RWPE2 (cell line): ENCODE results near the gene SEMA3F.

ENCODE experiments used
- ATAC-seq: fragments of 200-7000 bp; cut with Tn5 transposase; 3 replicates; pipeline ENCODE4 v1.9.1; 2021; ENCODE audit warnings: low read depth
- DNase-seq: peaks from one replicate; pipeline ENCODE4 v3.0.0-alpha.2; 2020; ENCODE audit warnings: low spot score
- H3K27ac ChIP-seq: fragments of 450-650 bp; 2 replicates; pipeline ENCODE4 v1.5.1; 2017; ENCODE audit warnings: mild to moderate bottlenecking; ENCODE audit not compliant: poor library complexity, severe bottlenecking
- H3K27me3 ChIP-seq: fragments of 250-450 bp; sonication (Bioruptor Pico); 2 replicates; pipeline ENCODE4 v1.5.1; 2021; ENCODE audit warnings: mild to moderate bottlenecking, moderate library complexity; ENCODE audit not compliant: insufficient read depth, poor library complexity, severe bottlenecking
- H3K36me3 ChIP-seq: fragments of 250-450 bp; sonication (Bioruptor Pico); 2 replicates; pipeline ENCODE4 v1.5.1; 2020; ENCODE audit warnings: low read depth, mild to moderate bottlenecking, moderate library complexity
- H3K4me1 ChIP-seq: fragments of 250-450 bp; sonication (Bioruptor Pico); 2 replicates; pipeline ENCODE4 v1.5.1; 2021; ENCODE audit warnings: mild to moderate bottlenecking, moderate library complexity; ENCODE audit not compliant: insufficient read depth, poor library complexity, severe bottlenecking
- H3K4me3 ChIP-seq: fragments of 250-450 bp; sonication (Bioruptor Pico); 2 replicates; pipeline ENCODE4 v1.5.1; 2021; ENCODE audit warnings: mild to moderate bottlenecking, moderate library complexity; ENCODE audit not compliant: severe bottlenecking
- H3K9me3 ChIP-seq: fragments of 250-450 bp; sonication (Bioruptor Pico); 2 replicates; pipeline ENCODE4 v1.5.1; 2021; ENCODE audit warnings: mild to moderate bottlenecking, moderate library complexity; ENCODE audit not compliant: severe bottlenecking
- TF ChIP-seq, protein P1 (sequence below): fragments of 450-650 bp; IDR thresholded peaks from one replicate; pipeline ENCODE4 v1.5.1; 2017; ENCODE audit warnings: mild to moderate bottlenecking, moderate library complexity; ENCODE audit not compliant: poor library complexity, severe bottlenecking

SEMA3F gene

GRCh38 chr3:50139718-50140423 lies 15.3 kb upstream of the SEMA3F start:
- Histone ChIP-seq H3K4me3 (no peak overlapping the region), H3K36me3 (no peaks in the 10 kb centered on the region), H3K27me3 (no peaks in the 10 kb centered on the region), H3K27ac (peak overlapping the region; percentile 73), H3K9me3 (no peaks in the 10 kb centered on the region), H3K4me1 (peaks cover 23% of the 10 kb centered on the region)
- ATAC-seq: no peak
- no peak for DNase-seq
- TF ChIP-seq, protein P1, sequence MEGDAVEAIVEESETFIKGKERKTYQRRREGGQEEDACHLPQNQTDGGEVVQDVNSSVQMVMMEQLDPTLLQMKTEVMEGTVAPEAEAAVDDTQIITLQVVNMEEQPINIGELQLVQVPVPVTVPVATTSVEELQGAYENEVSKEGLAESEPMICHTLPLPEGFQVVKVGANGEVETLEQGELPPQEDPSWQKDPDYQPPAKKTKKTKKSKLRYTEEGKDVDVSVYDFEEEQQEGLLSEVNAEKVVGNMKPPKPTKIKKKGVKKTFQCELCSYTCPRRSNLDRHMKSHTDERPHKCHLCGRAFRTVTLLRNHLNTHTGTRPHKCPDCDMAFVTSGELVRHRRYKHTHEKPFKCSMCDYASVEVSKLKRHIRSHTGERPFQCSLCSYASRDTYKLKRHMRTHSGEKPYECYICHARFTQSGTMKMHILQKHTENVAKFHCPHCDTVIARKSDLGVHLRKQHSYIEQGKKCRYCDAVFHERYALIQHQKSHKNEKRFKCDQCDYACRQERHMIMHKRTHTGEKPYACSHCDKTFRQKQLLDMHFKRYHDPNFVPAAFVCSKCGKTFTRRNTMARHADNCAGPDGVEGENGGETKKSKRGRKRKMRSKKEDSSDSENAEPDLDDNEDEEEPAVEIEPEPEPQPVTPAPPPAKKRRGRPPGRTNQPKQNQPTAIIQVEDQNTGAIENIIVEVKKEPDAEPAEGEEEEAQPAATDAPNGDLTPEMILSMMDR: no peak

- Histone ChIP-seq H3K4me3 (no peak overlapping the region), H3K27me3 (no peaks in the 10 kb centered on the region), H3K9me3 (no peaks in the 10 kb centered on the region), H3K27ac (no peak overlapping the region), H3K4me1 (peaks cover 23% of the 10 kb centered on the region), H3K36me3 (no peaks in the 10 kb centered on the region)
- ATAC-seq (no peak), DNase-seq (no peak)
- TF ChIP-seq, protein P1: no peak
Observed at GRCh38 chr3:50140990-50141389, 14.1 kb upstream of the SEMA3F start.

- Histone ChIP-seq H3K27ac (peak overlapping the region; percentile 27), H3K36me3 (no peaks in the 10 kb centered on the region), H3K4me3 (no peak overlapping the region), H3K4me1 (peaks cover 25% of the 10 kb centered on the region), H3K9me3 (no peaks in the 10 kb centered on the region), H3K27me3 (no peaks in the 10 kb centered on the region)
- TF ChIP-seq, protein P1: no peak
- ATAC-seq: peak; percentile 34
- no peak for DNase-seq
Observed at GRCh38 chr3:50146316-50146901, 8.7 kb upstream of the SEMA3F start.

- H3K36me3 ChIP-seq: no peaks in the 10 kb centered on the region
- no peak overlapping the region for H3K4me3 ChIP-seq
- DNase-seq (no peak), ATAC-seq (no peak)
- H3K9me3 ChIP-seq: no peaks in the 10 kb centered on the region
- TF ChIP-seq, protein P1: no peak
- H3K27ac ChIP-seq: peak overlapping the region; percentile 27
- peaks cover 31% of the 10 kb centered on the region for H3K4me1 ChIP-seq
- H3K27me3 ChIP-seq: no peaks in the 10 kb centered on the region
Observed at GRCh38 chr3:50147016-50147415, 8.1 kb upstream of the SEMA3F start.

DNA sequence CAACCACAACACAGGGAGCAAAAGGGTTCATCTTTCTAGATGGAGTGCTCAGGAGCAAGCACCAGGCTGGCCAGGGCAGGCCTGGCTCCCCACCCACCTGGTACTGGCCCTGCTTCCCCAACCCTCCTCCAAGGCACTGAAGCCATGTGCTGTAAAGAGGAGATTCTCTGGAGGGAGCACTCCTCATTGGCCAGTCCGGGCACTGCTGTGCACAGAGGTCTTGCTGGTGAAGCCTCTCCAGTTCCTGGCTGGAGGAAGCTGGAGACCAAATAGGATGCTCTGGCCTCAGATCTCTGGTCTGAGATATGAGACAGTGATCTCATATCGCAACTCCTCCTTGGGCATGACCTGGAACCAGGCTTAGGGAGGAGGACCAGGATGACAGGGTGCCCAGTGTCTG lies 7.7 kb upstream of the SEMA3F start:
- no peak overlapping the region for H3K4me3 ChIP-seq
- H3K9me3 ChIP-seq: no peaks in the 10 kb centered on the region
- DNase-seq: no peak
- ATAC-seq: no peak
- no peaks in the 10 kb centered on the region for H3K27me3 ChIP-seq
- H3K4me1 ChIP-seq: peaks cover 36% of the 10 kb centered on the region
- no peaks in the 10 kb centered on the region for H3K36me3 ChIP-seq
- TF ChIP-seq, protein P1: no peak
- H3K27ac ChIP-seq: no peak overlapping the region
